GM12878 (cell line): ENCODE measurements around the gene HMGCLL1. TPM values are rescaled to one million over a fixed set of nuclear protein-coding genes. Genes with fewer than 3 reads are reported as not detected.

ENCODE experiments used
- ATAC-seq: fragments of 200-7000 bp; cut with Tn5 transposase; 3 replicates; pipeline ENCODE4 v1.9.1; 2020; ENCODE audit warnings: mild to moderate bottlenecking, moderate library complexity
- BruUV-seq: library from RNA; stranded (reverse); fragments of 400-500 nt; replicated peaks from 2 replicates; lab custom pipeline; 2021; lab: Mats Ljungman, UMichigan
- CTCF ChIA-PET: fragments of 300-600 bp; sonication (Branson Sonifier 250); formaldehyde crosslinking; extraction: SDS; loops from one replicate; lab custom pipeline; 2021; ENCODE audit warnings: inconsistent platforms; lab: Yijun Ruan, JAX
- POLR2A ChIA-PET: fragments of 350-600 bp; formaldehyde crosslinking; extraction: SDS; loops from one replicate; lab custom pipeline; 2021; ENCODE audit warnings: inconsistent platforms; lab: Charles Lee
- RAD21 ChIA-PET: fragments of 300-600 bp; sonication (Branson Sonifier 250); formaldehyde crosslinking; loops from one replicate; lab custom pipeline; 2023; ENCODE audit warnings: antibody characterized with exemption; ENCODE audit not compliant: unreplicated experiment; lab: Charles Lee
- SMC1A ChIA-PET: fragments of 300-600 bp; sonication (Branson Sonifier 250); formaldehyde crosslinking; loops from one replicate; lab custom pipeline; 2023; ENCODE audit not compliant: unreplicated experiment, uncharacterized antibody; lab: Charles Lee
- DNase-seq: peaks from one replicate; pipeline ENCODE4 v3.0.0-alpha.2; 2011; ENCODE audit warnings: low read depth, low spot score
- FAIRE-seq: peaks from 3 replicates; lab custom pipeline; 2011; peaks lifted over from hg19 to GRCh38; lab: Jason Lieb, UNC
- H2AFZ ChIP-seq: 2 replicates; pipeline ENCODE4 v1.6.0; 2011; ENCODE audit warnings: low read depth, low read length, control low read depth; ENCODE audit not compliant: control insufficient read depth
- H3K27ac ChIP-seq: 2 replicates; pipeline ENCODE4 v1.5.1; 2011; ENCODE audit warnings: control low read depth; ENCODE audit not compliant: control insufficient read depth, insufficient read depth
- H3K27me3 ChIP-seq, 2 experiments: replicated peaks in 1 of 2; 2 replicates each; pipeline versions ENCODE4 v1.6.0 to v1.6.1; 2011; ENCODE audit warnings: low read length in 1 of 2; ENCODE audit not compliant: control insufficient read depth in 2 of 2, insufficient read depth in 2 of 2
- H3K36me3 ChIP-seq, 2 experiments: 2 replicates each; pipeline ENCODE4 v1.5.1; 2011; ENCODE audit warnings: low read length in 1 of 2; ENCODE audit not compliant: control insufficient read depth in 2 of 2, insufficient read depth in 2 of 2
- H3K4me1 ChIP-seq: 2 replicates; pipeline ENCODE4 v1.6.1; 2011; ENCODE audit warnings: mild to moderate bottlenecking, low read length, moderate library complexity, mixed read lengths; ENCODE audit not compliant: control insufficient read depth, insufficient read depth
- H3K4me2 ChIP-seq: 2 replicates; pipeline ENCODE4 v1.6.0; 2011; ENCODE audit warnings: control low read depth; ENCODE audit not compliant: control insufficient read depth, insufficient read depth
- H3K4me3 ChIP-seq: fragments of 200-600 bp; sonication (generic); 2 replicates; pipeline ENCODE4 v1.5.1; 2016
- H3K79me2 ChIP-seq: 2 replicates; pipeline ENCODE4 v1.6.0; 2011; ENCODE audit warnings: low read length; ENCODE audit not compliant: control insufficient read depth, insufficient read depth
- H3K9ac ChIP-seq: 2 replicates; pipeline ENCODE4 v1.8.0; 2011; ENCODE audit warnings: low read length, control low read depth, mixed read lengths; ENCODE audit not compliant: control insufficient read depth, insufficient read depth
- H3K9me3 ChIP-seq: replicated peaks from 3 replicates; pipeline ENCODE4 v1.5.1; 2011; ENCODE audit warnings: mild to moderate bottlenecking, low read length; ENCODE audit not compliant: control insufficient read depth, insufficient read depth
- H4K20me1 ChIP-seq: 2 replicates; pipeline ENCODE4 v1.6.0; 2011; ENCODE audit not compliant: control insufficient read depth, insufficient read depth
- IKZF1 ChIP-seq: fragments of 450-650 bp; conservative IDR thresholded peaks from 2 replicates; pipeline ENCODE4 v1.6.1; 2017; ENCODE audit warnings: antibody characterized with exemption, mild to moderate bottlenecking
- JUND ChIP-seq: IDR thresholded peaks from 2 replicates; pipeline ENCODE4 v1.6.1; 2012; ENCODE audit warnings: low read depth, mild to moderate bottlenecking, low read length, improper control_type of control experiment, moderate library complexity
- LARP7 ChIP-seq: fragments of 450-650 bp; IDR thresholded peaks from 2 replicates; pipeline ENCODE4 v1.6.1; 2017; ENCODE audit warnings: mild to moderate bottlenecking
- MTA3 ChIP-seq: IDR thresholded peaks from 2 replicates; pipeline ENCODE4 v1.6.1; 2012; ENCODE audit warnings: low read length, inconsistent platforms, borderline replicate concordance
- MYB ChIP-seq: fragments of 150-350 bp; IDR thresholded peaks from 2 replicates; pipeline ENCODE4 v1.6.1; 2014; ENCODE audit warnings: mild to moderate bottlenecking, low read depth, low read length, borderline replicate concordance
- NR2C2 ChIP-seq: IDR thresholded peaks from 2 replicates; pipeline ENCODE4 v1.6.1; 2011; ENCODE audit warnings: borderline replicate concordance, low read depth; ENCODE audit not compliant: control insufficient read depth, insufficient read length
- POLR2AphosphoS5 ChIP-seq: IDR thresholded peaks from 2 replicates; pipeline ENCODE4 v1.6.1; 2011; ENCODE audit warnings: mild to moderate bottlenecking, low read length, inconsistent platforms
- SP1 ChIP-seq: IDR thresholded peaks from one replicate; pipeline ENCODE4 v1.6.1; 2011; ENCODE audit warnings: low read depth, low read length
- SUZ12 ChIP-seq: fragments of 200-600 bp; sonication (generic); IDR thresholded peaks from one replicate; pipeline ENCODE4 v1.6.1; 2018; ENCODE audit warnings: antibody characterized with exemption, mild to moderate bottlenecking; ENCODE audit not compliant: unreplicated experiment
- TARDBP ChIP-seq: IDR thresholded peaks from 2 replicates; pipeline ENCODE4 v1.6.1; 2016; ENCODE audit warnings: borderline replicate concordance
- TCF12 ChIP-seq: IDR thresholded peaks from 2 replicates; pipeline ENCODE4 v1.6.1; 2011; ENCODE audit warnings: low read depth, mild to moderate bottlenecking, low read length
- TCF3 ChIP-seq: IDR thresholded peaks from 2 replicates; pipeline ENCODE4 v1.6.1; 2012; ENCODE audit warnings: low read depth, mild to moderate bottlenecking, low read length, borderline replicate concordance; ENCODE audit not compliant: insufficient read depth
- YBX1 ChIP-seq: fragments of 450-650 bp; IDR thresholded peaks from 2 replicates; pipeline ENCODE4 v1.6.1; 2016; ENCODE audit warnings: antibody characterized with exemption
- WGBS: methylation state at CpG from one replicate; pipeline ENCODE4 v1.1.6; 2016; ENCODE audit warnings: low lambda C conversion rate; ENCODE audit not compliant: insufficient replicate concordance, insufficient coverage; ENCODE audit errors: missing lambda C conversion rate; 5-methylcytosine and 5-hydroxymethylcytosine counted together
- in situ Hi-C: fragments of 300-500 bp; cut with MboI; formaldehyde crosslinking; loops from 9 replicates; pipeline ENCODE4 v1.14.3; 2018; ENCODE audit warnings: mixed read lengths
- intact Hi-C: fragments of 100-400 bp; cut with micrococcal nuclease; formaldehyde crosslinking; loops from one replicate; pipeline ENCODE4 v1.14.2; 2022; ENCODE audit not compliant: unreplicated experiment
- polyA plus RNA-seq, 11 experiments: library from polyadenylated mRNA; depleted of rRNA in 4 of 11; unstranded in 6 of 11; stranded (reverse) in 5 of 11; fragments of >200 nt; fragmentation: Nextera tagmentation in 4 of 11; fragmentation: Illumina TruSeq in 1 of 11; extraction: Ambion mirVana in 4 of 11; extraction: Trizol in 1 of 11; gene quantifications; 1 replicate in 1 of 11; 2 replicates in 10 of 11; pipeline versions ENCODE4 v1.2.1 to v1.2.3, GENCODE V29; 2011 to 2016; ENCODE audit warnings: inconsistent platforms in 2 of 11, missing spikeins in 2 of 11, low read depth in 1 of 11
- total RNA-seq, 4 experiments: library from RNA; depleted of rRNA in 3 of 4; stranded (reverse); fragments of >200 nt in 3 of 4; fragmentation: Illumina TruSeq in 1 of 4; extraction: Trizol in 1 of 4; gene quantifications; 2 replicates each; pipeline versions ENCODE4 v1.2.1 to v1.2.3, GENCODE V29; 2013 to 2021
- TF ChIP-seq, protein P1 (sequence below): IDR thresholded peaks from 2 replicates; pipeline ENCODE4 v1.6.1; 2012; ENCODE audit warnings: low read length, inconsistent platforms
- TF ChIP-seq, protein P2 (sequence below): fragments of 150-350 bp; IDR thresholded peaks from 2 replicates; pipeline ENCODE4 v1.6.1; 2014; ENCODE audit warnings: mild to moderate bottlenecking, low read depth, low read length
- TF ChIP-seq, protein P3 (sequence below): fragments of 450-650 bp; IDR thresholded peaks from 2 replicates; pipeline ENCODE4 v1.6.1; 2018; ENCODE audit warnings: mild to moderate bottlenecking, low read depth, moderate library complexity; ENCODE audit not compliant: partially characterized antibody
- TF ChIP-seq, protein P4 (sequence below): fragments of 450-650 bp; IDR thresholded peaks from 2 replicates; pipeline ENCODE4 v1.6.1; 2017; ENCODE audit warnings: borderline replicate concordance

Gene HMGCLL1
- total and polyA plus RNA-seq, 10 of the 15 experiments (the other 5 are each of a cell fraction or from before 2014, with no cell fraction given) = not detected

DNA sequence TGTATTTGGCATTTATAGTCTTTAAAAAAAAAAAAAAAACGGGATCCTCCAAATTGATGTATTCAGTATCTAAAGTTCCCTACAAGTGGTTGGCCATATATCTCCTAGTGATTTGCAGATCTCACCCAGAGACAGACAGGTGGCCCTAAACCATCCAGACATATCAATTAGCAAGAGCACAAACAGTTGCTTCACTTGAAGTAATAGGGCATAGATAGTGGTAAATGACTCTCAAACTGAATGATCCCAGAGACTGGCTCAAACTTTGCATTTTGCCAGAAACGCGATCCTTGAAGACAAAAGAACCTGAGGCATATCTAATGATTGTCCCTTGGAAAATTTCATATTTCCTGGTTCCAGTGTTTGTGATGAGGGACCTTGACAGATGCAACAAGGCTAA, 54.6 kb downstream of the HMGCLL1 start:
- no peak overlapping the region for H3K4me3 ChIP-seq
- WGBS = 48% methylated on average over 3 of the region's 3 CpGs
- FAIRE-seq (no peak), ATAC-seq (no peak), DNase-seq (no peak)
- H3K27ac ChIP-seq = no peak overlapping the region
- ChIA-PET CTCF (no interaction called here), POLR2A (no interaction called here), SMC1A (no interaction called here), RAD21 (no interaction called here)
- no peak overlapping the region for H3K9ac ChIP-seq
- H3K36me3 ChIP-seq = no peaks in the 10 kb centered on the region
- BruUV-seq = no TSS peak
- H3K79me2 ChIP-seq = no peaks in the 10 kb centered on the region
- in situ Hi-C loops (no loop called here), intact Hi-C loops (no loop called here)
- H3K4me2 ChIP-seq = no peak overlapping the region
- no peak overlapping the region for H2AFZ ChIP-seq
- no peaks in the 10 kb centered on the region for H4K20me1 ChIP-seq
- H3K9me3 ChIP-seq = no peaks in the 10 kb centered on the region
- no peaks in the 10 kb centered on the region for H3K27me3 ChIP-seq
- no peaks in the 10 kb centered on the region for H3K4me1 ChIP-seq
- TF ChIP-seq TCF12 = no peak
- no peak for TF ChIP-seq MTA3
- TF ChIP-seq TARDBP = no peak
- TF ChIP-seq MYB = no peak
- TF ChIP-seq SUZ12 = no peak
- TF ChIP-seq, protein P1, sequence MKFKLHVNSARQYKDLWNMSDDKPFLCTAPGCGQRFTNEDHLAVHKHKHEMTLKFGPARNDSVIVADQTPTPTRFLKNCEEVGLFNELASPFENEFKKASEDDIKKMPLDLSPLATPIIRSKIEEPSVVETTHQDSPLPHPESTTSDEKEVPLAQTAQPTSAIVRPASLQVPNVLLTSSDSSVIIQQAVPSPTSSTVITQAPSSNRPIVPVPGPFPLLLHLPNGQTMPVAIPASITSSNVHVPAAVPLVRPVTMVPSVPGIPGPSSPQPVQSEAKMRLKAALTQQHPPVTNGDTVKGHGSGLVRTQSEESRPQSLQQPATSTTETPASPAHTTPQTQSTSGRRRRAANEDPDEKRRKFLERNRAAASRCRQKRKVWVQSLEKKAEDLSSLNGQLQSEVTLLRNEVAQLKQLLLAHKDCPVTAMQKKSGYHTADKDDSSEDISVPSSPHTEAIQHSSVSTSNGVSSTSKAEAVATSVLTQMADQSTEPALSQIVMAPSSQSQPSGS = no peak
- TF ChIP-seq YBX1 = no peak
- TF ChIP-seq SP1 = no peak
- TF ChIP-seq IKZF1 = no peak
- TF ChIP-seq JUND = no peak
- TF ChIP-seq, protein P2, sequence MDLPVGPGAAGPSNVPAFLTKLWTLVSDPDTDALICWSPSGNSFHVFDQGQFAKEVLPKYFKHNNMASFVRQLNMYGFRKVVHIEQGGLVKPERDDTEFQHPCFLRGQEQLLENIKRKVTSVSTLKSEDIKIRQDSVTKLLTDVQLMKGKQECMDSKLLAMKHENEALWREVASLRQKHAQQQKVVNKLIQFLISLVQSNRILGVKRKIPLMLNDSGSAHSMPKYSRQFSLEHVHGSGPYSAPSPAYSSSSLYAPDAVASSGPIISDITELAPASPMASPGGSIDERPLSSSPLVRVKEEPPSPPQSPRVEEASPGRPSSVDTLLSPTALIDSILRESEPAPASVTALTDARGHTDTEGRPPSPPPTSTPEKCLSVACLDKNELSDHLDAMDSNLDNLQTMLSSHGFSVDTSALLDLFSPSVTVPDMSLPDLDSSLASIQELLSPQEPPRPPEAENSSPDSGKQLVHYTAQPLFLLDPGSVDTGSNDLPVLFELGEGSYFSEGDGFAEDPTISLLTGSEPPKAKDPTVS = no peak
- TF ChIP-seq LARP7 = no peak
- TF ChIP-seq, protein P3, sequence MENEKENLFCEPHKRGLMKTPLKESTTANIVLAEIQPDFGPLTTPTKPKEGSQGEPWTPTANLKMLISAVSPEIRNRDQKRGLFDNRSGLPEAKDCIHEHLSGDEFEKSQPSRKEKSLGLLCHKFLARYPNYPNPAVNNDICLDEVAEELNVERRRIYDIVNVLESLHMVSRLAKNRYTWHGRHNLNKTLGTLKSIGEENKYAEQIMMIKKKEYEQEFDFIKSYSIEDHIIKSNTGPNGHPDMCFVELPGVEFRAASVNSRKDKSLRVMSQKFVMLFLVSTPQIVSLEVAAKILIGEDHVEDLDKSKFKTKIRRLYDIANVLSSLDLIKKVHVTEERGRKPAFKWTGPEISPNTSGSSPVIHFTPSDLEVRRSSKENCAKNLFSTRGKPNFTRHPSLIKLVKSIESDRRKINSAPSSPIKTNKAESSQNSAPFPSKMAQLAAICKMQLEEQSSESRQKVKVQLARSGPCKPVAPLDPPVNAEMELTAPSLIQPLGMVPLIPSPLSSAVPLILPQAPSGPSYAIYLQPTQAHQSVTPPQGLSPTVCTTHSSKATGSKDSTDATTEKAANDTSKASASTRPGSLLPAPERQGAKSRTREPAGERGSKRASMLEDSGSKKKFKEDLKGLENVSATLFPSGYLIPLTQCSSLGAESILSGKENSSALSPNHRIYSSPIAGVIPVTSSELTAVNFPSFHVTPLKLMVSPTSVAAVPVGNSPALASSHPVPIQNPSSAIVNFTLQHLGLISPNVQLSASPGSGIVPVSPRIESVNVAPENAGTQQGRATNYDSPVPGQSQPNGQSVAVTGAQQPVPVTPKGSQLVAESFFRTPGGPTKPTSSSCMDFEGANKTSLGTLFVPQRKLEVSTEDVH = no peak
- TF ChIP-seq, protein P4, sequence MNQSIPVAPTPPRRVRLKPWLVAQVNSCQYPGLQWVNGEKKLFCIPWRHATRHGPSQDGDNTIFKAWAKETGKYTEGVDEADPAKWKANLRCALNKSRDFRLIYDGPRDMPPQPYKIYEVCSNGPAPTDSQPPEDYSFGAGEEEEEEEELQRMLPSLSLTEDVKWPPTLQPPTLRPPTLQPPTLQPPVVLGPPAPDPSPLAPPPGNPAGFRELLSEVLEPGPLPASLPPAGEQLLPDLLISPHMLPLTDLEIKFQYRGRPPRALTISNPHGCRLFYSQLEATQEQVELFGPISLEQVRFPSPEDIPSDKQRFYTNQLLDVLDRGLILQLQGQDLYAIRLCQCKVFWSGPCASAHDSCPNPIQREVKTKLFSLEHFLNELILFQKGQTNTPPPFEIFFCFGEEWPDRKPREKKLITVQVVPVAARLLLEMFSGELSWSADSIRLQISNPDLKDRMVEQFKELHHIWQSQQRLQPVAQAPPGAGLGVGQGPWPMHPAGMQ = no peak
- no peak for TF ChIP-seq TCF3
- no peak for TF ChIP-seq POLR2AphosphoS5
- no peak for TF ChIP-seq NR2C2
